ENCODE data around the gene SETX.
"Not testable (repeated sequence)": the region's sequence is repeated elsewhere in the genome, so short reads cannot be mapped to it uniquely, and the experiment has no call there.

The SETX gene

DNA sequence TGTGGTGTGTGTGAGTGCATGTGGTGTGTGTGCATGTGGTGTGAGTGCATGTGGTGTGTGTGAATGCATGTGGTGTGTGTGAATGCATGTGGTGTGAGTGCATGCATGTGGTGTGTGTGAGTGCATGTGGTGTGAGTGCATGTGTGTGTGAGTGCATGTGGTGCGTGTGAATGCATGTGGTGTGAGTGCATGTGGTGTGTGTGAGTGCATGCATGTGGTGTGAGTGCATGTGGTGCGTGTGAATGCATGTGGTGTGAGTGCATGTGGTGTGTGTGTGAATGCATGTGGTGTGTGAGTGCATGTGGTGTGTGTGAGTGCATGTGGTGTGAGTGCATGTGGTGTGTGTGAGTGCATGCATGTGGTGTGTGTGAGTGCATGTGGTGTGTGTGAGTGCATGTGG lies 23.0 kb upstream of the SETX start:
- not testable (repeated sequence) for H3K9ac ChIP-seq (ENCODE audit: low read length); H3K9me3 ChIP-seq (ENCODE audit: control insufficient read depth, low read length); H3K4me3 ChIP-seq (ENCODE audit: low read length); H3K4me1 ChIP-seq (ENCODE audit: control insufficient read depth, insufficient read depth, low read length); H3K27me3 ChIP-seq (replicated peaks; ENCODE audit: control insufficient read depth, insufficient read depth, low read length); DNase-seq (ENCODE audit: low read depth)
- peaks cover 59% of the 10 kb centered on the region for H3K36me3 ChIP-seq (ENCODE audit: control insufficient read depth, insufficient read depth, low read length, severe bottlenecking)

DNA sequence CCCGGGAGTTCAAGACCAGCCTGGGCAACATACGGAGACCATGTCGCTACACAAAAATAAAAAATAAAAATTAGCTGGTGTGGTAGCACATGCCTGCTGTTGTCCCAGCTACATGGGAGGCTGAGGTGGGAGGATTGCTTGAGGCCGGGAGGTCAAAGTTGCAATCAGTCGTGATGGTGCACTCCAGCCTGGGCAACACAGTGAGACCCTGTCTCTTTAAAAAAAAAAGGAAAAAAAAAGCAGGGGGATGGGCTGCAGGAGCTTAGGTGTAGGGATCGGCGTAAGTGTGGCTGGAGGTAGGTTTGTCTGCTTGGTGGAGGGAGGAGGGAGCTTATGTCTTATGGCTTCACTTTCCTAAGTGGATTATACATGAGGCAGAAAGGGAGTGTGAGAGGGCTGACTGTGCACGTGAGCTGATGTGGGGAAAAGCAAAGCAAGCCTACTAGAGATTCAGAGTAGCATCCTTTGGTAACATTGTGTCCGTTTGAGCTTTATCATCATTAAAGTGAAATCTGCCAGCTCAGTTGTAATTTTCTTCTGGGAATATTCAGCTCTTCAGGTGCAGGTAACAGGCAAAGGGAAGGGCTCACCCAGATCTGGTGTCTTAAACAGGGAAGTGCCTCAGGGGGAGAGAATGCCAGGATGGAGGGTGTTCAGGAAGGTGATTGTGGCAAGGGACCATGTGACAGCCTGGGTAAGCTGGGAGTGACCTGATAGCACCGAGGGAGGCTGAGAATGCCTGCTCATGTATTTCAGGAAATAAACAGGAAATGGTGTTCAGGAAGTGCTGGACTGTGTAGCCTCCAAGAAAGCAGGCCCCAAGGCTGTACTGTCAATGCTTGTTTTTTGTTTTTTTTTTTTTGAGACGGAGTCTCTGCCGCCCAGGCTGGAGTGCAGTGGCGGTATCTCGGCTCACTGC lies 17.6 kb upstream of the SETX start:
- peaks cover 27% of the 10 kb centered on the region for H3K36me3 ChIP-seq (ENCODE audit: control insufficient read depth, insufficient read depth, low read length, severe bottlenecking)
- H3K27me3 ChIP-seq (replicated peaks; ENCODE audit: control insufficient read depth, insufficient read depth, low read length): no peaks in the 10 kb centered on the region
- no peaks in the 10 kb centered on the region for H3K9me3 ChIP-seq (ENCODE audit: control insufficient read depth, low read length)
- H3K9ac ChIP-seq (ENCODE audit: low read length): no peak overlapping the region
- no peaks in the 10 kb centered on the region for H3K4me1 ChIP-seq (ENCODE audit: control insufficient read depth, insufficient read depth, low read length)
- no peak for DNase-seq (ENCODE audit: low read depth)
- no peak overlapping the region for H3K4me3 ChIP-seq (ENCODE audit: low read length)

DNA sequence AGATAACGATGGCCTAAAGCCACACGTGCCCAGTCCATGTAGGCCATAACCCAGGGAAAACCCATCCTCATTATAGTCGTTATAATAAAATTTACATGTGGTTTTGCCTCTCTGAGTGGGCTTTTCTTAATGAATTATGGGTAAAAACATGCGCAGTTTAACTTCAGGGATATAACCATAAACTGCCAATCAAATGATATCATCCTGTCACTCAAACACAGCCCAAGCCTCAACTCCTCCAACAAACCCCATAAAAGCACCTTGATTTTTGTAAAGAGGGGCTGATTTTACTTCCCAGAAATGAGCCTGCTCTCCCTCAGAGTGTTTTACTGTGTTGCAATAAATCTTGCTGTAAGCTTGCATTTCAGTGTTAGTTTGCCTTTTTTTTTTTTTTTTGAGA lies 15.8 kb upstream of the SETX start:
- Histone ChIP-seq H3K27me3 (replicated peaks; ENCODE audit: control insufficient read depth, insufficient read depth, low read length) (no peaks in the 10 kb centered on the region), H3K4me3 (ENCODE audit: low read length) (no peak overlapping the region)
- no peak for DNase-seq (ENCODE audit: low read depth)

DNA sequence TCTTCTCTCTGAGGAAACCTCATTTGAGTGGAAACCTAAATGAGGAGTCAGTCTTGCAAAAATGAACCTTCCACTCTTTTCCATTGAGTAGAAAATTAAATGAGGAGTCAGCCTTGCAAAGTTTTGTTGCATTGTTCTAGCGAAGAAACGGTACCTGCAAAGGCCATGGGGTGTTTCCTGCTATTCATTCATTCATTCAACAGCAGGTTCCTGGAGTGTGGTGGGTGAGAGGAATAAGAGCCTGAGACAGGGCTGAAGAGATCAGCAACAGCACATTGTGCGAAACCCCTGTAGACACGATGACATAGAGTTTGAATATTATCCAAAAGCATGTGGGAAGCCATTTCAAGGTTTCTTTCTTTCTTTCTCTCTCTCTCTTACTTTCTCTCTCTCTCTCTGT lies 14.6 kb upstream of the SETX start:
- Histone ChIP-seq H3K9me3 (ENCODE audit: control insufficient read depth, low read length) (no peaks in the 10 kb centered on the region), H3K4me3 (ENCODE audit: low read length) (no peak overlapping the region), H3K27me3 (replicated peaks; ENCODE audit: control insufficient read depth, insufficient read depth, low read length) (no peaks in the 10 kb centered on the region), H3K36me3 (ENCODE audit: control insufficient read depth, insufficient read depth, low read length, severe bottlenecking) (no peaks in the 10 kb centered on the region), H3K4me1 (ENCODE audit: control insufficient read depth, insufficient read depth, low read length) (no peaks in the 10 kb centered on the region), H3K9ac (ENCODE audit: low read length) (no peak overlapping the region)
- no peak for DNase-seq (ENCODE audit: low read depth)

More for the DNA sequence above, 15.8 kb upstream of the SETX start:
- Histone ChIP-seq H3K36me3 (ENCODE audit: control insufficient read depth, insufficient read depth, low read length, severe bottlenecking) (peaks cover 9% of the 10 kb centered on the region), H3K9me3 (ENCODE audit: control insufficient read depth, low read length) (no peaks in the 10 kb centered on the region), H3K4me1 (ENCODE audit: control insufficient read depth, insufficient read depth, low read length) (no peaks in the 10 kb centered on the region), H3K9ac (ENCODE audit: low read length) (no peak overlapping the region)

DNA sequence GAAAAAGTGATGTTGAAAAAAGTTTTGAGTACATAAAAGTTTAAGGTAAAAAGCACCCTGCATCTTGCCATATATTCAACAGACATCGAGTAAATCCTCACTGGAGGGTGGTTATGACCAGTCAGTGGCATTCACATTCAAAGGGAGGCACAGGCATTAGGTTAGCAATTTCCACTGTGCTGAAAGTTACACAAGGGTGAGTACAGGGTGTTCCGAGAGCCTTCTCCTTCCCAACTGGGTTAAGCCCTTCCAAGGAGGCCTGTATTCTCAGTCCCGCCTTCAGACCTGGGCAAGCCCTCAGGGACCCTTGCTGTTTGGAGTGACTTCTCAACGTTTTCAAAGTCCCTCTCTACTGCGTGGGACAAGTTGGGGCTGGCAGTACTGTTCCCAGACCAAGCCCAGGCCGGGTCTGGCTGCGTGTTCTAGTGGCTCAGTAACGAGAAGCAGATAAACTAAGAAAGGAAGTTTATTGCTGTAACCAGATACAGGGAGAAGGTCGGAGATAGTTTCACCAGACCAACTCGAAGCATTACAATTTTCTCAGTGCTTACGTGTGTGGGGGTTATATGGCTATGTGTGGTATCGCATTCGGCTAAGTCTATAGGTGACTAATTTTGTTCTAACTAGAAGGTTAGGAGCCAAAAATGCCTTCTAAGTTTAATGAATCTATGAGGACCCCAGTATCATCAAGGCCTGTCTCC lies 13.0 kb upstream of the SETX start:
- no peaks in the 10 kb centered on the region for H3K4me1 ChIP-seq (ENCODE audit: control insufficient read depth, insufficient read depth, low read length)
- no peaks in the 10 kb centered on the region for H3K9me3 ChIP-seq (ENCODE audit: control insufficient read depth, low read length)
- DNase-seq (ENCODE audit: low read depth): peak; percentile 4
- no peaks in the 10 kb centered on the region for H3K27me3 ChIP-seq (replicated peaks; ENCODE audit: control insufficient read depth, insufficient read depth, low read length)
- no peak overlapping the region for H3K4me3 ChIP-seq (ENCODE audit: low read length)
- no peaks in the 10 kb centered on the region for H3K36me3 ChIP-seq (ENCODE audit: control insufficient read depth, insufficient read depth, low read length, severe bottlenecking)
- H3K9ac ChIP-seq (ENCODE audit: low read length): no peak overlapping the region

DNA sequence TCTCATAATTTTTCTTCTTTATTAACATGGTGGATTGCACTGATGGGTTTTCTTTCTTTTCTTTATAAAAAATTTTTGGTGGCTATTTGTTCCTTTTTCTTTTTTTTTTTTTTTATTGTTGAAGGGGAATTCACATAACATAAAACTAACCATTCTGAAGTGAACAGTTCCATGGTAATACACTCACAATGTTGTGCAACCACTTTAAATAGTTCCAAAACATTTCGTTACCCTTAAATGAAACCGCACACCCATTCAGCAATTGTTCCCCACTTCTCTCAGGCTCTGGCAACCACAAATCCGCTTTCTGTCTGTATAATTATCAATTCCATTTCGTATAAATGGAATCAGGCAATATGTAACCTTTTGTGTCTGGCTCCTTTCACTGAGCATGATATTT lies 11.7 kb upstream of the SETX start:
- Histone ChIP-seq H3K4me1 (ENCODE audit: control insufficient read depth, insufficient read depth, low read length) (no peaks in the 10 kb centered on the region), H3K36me3 (ENCODE audit: control insufficient read depth, insufficient read depth, low read length, severe bottlenecking) (no peaks in the 10 kb centered on the region), H3K4me3 (ENCODE audit: low read length) (no peak overlapping the region), H3K27me3 (replicated peaks; ENCODE audit: control insufficient read depth, insufficient read depth, low read length) (no peaks in the 10 kb centered on the region), H3K9ac (ENCODE audit: low read length) (no peak overlapping the region), H3K9me3 (ENCODE audit: control insufficient read depth, low read length) (no peaks in the 10 kb centered on the region)
- no peak for DNase-seq (ENCODE audit: low read depth)

DNA sequence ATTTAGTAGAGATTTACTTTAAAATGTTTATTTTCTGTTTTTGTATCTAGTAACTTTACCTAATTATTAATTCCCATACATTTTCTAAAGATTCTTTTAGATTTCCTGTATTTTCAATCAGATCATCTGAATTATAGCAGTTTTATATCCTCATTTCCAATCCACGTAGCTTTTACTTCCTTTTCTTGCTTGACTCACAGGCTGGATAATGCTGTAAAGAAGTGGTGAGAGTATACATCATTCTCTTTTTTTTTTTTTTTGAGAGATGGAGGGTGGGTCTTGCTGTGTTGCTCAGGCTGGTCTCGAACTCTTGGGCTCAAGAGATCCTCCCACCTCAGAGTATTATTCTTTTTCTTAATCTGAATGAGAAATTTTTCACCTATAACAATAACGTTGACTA lies 11.2 kb upstream of the SETX start:
- Histone ChIP-seq H3K36me3 (ENCODE audit: control insufficient read depth, insufficient read depth, low read length, severe bottlenecking) (no peaks in the 10 kb centered on the region), H3K9ac (ENCODE audit: low read length) (no peak overlapping the region), H3K4me1 (ENCODE audit: control insufficient read depth, insufficient read depth, low read length) (no peaks in the 10 kb centered on the region), H3K27me3 (replicated peaks; ENCODE audit: control insufficient read depth, insufficient read depth, low read length) (no peaks in the 10 kb centered on the region), H3K9me3 (ENCODE audit: control insufficient read depth, low read length) (no peaks in the 10 kb centered on the region), H3K4me3 (ENCODE audit: low read length) (no peak overlapping the region)
- DNase-seq (ENCODE audit: low read depth): no peak

DNA sequence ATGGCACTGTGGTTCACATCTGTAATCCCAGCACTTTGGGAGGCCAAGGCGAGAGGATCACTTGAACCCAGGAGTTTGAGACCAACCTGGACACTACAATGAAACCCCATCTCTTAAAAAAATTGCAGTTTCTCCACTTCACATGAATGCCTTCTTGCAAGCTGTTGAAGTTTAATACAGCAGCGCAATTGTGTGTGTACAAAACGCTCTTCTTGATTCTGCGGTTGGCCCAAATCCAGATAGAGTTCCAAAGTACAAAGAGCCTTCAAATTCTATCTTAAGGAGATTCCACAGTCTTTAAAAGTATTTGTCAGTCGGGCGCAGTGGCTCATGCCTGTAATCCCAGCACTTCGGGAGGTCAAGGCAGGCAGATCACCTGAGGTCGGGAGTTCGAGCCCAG lies 9.3 kb upstream of the SETX start:
- no peak for DNase-seq (ENCODE audit: low read depth)
- Histone ChIP-seq H3K4me3 (ENCODE audit: low read length) (no peak overlapping the region), H3K9ac (ENCODE audit: low read length) (no peak overlapping the region), H3K9me3 (ENCODE audit: control insufficient read depth, low read length) (no peaks in the 10 kb centered on the region), H3K27me3 (replicated peaks; ENCODE audit: control insufficient read depth, insufficient read depth, low read length) (no peaks in the 10 kb centered on the region), H3K36me3 (ENCODE audit: control insufficient read depth, insufficient read depth, low read length, severe bottlenecking) (no peaks in the 10 kb centered on the region), H3K4me1 (ENCODE audit: control insufficient read depth, insufficient read depth, low read length) (no peaks in the 10 kb centered on the region)

DNA sequence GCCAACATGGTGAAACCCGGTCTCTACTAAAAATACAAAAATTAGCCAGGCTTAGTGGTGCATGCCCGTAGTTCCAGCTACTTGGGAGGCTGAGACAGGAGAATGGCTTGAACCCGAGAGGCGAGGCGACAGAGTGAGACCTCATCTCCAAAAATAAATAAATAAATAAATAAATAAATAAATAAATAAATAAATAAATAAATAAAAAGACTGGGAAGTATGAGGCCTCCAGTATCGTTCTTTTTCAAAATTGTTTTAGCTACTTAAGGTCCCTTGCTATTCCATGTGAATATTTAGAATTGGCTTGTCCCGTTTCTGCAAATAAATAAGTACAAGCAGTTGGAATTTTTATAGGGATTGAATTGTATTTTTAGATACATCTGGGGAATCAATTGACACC lies 3.0 kb upstream of the SETX start:
- DNase-seq (ENCODE audit: low read depth): no peak
- peaks cover 7% of the 10 kb centered on the region for H3K36me3 ChIP-seq (ENCODE audit: control insufficient read depth, insufficient read depth, low read length, severe bottlenecking)

DNA sequence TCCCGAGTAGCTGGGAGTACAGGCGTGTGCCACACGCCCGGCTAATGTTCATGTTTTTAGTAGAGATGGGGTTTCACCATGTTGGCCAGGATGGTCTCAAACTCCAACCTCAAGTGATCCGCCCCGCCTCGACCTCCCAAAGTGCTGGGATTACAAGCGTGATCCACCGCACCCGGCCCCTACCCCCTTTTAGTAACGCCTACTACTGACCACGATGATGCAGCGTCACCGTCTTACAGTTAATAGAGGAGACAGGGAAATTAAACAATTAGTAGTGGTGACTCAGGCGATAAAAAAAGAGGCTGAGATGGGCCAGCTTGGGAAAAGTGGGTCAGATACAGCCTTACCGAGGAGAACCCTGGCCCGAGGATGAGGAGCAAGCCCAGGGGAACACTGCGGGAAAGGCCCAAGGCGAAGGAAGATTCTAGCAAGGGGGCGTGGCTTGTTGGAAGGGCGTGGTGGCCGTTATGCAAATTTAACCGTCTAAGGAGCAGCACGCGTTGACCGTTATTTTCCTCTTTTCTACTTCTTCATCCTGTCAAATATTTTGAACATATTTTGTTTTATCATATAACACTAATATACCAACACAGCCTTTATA lies 1.6 kb upstream of the SETX start:
- Histone ChIP-seq H3K9ac (ENCODE audit: low read length) (no peak overlapping the region), H3K9me3 (ENCODE audit: control insufficient read depth, low read length) (no peaks in the 10 kb centered on the region), H3K4me3 (ENCODE audit: low read length) (no peak overlapping the region), H3K27me3 (replicated peaks; ENCODE audit: control insufficient read depth, insufficient read depth, low read length) (no peaks in the 10 kb centered on the region), H3K4me1 (ENCODE audit: control insufficient read depth, insufficient read depth, low read length) (peaks cover 23% of the 10 kb centered on the region), H3K36me3 (ENCODE audit: control insufficient read depth, insufficient read depth, low read length, severe bottlenecking) (peaks cover 19% of the 10 kb centered on the region)
- no peak for DNase-seq (ENCODE audit: low read depth)

More for the DNA sequence above, 3.0 kb upstream of the SETX start:
- Histone ChIP-seq H3K4me3 (ENCODE audit: low read length) (no peak overlapping the region), H3K4me1 (ENCODE audit: control insufficient read depth, insufficient read depth, low read length) (peaks cover 11% of the 10 kb centered on the region), H3K9ac (ENCODE audit: low read length) (no peak overlapping the region), H3K27me3 (replicated peaks; ENCODE audit: control insufficient read depth, insufficient read depth, low read length) (no peaks in the 10 kb centered on the region), H3K9me3 (ENCODE audit: control insufficient read depth, low read length) (no peaks in the 10 kb centered on the region)

DNA sequence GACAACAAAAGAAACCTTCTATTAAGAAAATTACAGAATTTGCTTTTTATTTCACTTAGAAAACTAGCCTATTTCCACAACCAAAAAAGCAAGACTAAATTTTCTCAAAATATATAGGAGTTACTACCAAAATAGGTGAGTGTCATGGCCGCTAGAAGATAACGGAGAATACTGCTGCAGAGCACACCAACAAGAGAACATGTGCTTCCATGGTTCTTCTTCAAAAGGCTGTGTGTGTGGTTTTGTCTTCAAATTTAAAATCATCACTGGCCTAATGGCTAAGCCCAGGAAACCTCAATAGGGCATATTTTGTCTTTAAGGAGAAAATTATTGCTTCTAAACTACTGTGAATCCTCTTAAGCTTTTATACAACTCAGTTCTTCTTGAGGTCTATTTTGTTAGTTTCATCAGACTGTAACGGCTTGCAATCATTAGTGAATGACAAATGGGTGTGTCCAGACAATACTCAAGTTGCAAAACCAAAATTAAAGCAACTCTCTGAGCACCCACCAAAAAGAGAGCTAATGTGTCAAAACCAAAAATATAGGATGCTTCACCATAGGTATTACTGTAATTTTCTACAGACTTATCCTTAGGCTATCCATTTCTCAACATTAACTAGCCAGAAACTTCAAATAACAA lies 3.3 kb downstream of the SETX start:
- Histone ChIP-seq H3K9ac (ENCODE audit: low read length) (peak overlapping the region; percentile 57), H3K27me3 (replicated peaks; ENCODE audit: control insufficient read depth, insufficient read depth, low read length) (no peaks in the 10 kb centered on the region), H3K9me3 (ENCODE audit: control insufficient read depth, low read length) (no peaks in the 10 kb centered on the region), H3K36me3 (ENCODE audit: control insufficient read depth, insufficient read depth, low read length, severe bottlenecking) (peaks cover 60% of the 10 kb centered on the region), H3K4me1 (ENCODE audit: control insufficient read depth, insufficient read depth, low read length) (peaks cover 37% of the 10 kb centered on the region), H3K4me3 (ENCODE audit: low read length) (peak overlapping the region; percentile 71)
- DNase-seq (ENCODE audit: low read depth): peak; percentile 21
